Medulla oblongata (tissue), 1 donor: ENCODE results near the gene FKBP9.
"Not testable (repeated sequence)": the region's sequence is repeated elsewhere in the genome, so short reads cannot be mapped to it uniquely, and the experiment has no call there.

Source experiments
- DNase-seq: peaks from one replicate; pipeline ENCODE4 v3.0.0-alpha.2; 2015; ENCODE audit errors: extremely low spot score

FKBP9 gene

DNA sequence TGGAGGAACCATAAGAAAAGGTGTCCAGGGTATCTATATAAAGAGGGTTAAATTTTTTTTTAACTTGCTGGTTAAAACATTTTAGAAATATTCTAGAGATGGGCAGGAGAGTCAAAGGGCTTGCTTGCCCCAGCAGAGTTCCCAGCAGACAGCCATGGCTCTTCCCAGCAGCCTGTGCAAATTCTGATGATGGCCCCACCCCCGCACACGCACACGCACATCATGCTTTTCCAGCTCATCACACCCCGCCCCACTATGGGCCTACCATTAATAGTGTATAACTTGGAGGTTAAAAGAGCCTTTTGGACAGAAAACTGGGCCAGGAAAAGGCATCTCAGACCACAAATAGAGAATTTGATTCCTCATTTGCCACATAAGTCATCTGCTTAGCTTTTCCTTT is 48.5 kb downstream of the FKBP9 start:
- not testable (repeated sequence) for DNase-seq

DNA sequence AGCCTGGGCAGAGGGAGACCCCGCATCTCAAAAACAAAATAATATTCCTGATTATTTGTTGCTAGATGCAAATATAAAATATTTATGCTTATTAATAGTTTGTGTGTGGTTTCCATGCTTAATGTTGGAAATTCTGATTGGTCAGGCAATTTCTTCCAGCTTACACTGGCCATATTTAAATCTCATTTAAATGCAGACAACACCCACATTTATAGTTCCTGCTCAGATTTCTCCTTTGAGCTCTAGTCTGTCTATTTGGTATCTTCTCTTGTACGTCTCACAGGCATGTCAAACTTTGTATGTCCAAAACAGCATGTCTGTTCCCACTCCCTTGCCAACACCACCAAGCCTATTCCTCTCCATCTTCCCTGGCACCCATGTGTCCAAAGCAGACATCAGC is 52.5 kb downstream of the FKBP9 start:
- DNase-seq, result no peak

- DNase-seq, result no peak
Observed at GRCh38 chr7:33012364-33012763, 55.1 kb downstream of the FKBP9 start.

- DNase-seq, result no peak
Observed at GRCh38 chr7:33024189-33024757, 67.0 kb downstream of the FKBP9 start.

- no peak for DNase-seq
Observed at GRCh38 chr7:33035776-33036175, 78.5 kb downstream of the FKBP9 start.

GRCh38 chr7:33038639-33039038 is 81.4 kb downstream of the FKBP9 start:
- no peak for DNase-seq

DNA sequence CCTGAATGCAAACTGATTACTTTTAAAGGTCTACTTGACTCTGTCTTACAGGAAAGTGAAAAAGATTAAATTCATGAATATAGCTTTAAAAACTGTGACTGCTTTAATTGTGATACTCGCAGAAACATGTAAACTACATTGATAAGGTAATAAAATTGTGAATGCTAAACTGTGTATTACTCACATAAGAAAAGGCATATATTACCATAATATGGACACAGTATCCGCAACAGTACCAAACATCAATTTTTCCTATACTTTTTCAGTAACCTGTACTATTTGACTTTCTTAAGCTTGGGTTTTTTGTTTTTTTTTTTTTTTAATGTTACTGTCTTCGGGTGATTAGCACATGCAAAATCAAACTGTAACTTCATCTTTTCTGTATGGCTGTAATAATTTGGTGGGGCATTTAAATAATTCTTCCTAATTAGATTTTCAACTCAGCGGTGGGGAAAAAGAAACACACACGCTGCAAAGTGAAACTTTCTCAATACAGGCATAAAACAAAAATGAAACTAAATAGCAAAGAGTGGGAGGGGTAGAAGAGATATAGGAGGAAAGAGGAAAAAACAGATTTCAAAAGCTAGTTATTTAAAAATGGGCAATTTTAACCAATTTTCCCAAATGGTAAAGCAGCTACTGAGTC is 82.1 kb downstream of the FKBP9 start:
- DNase-seq, result peak; percentile 36

GRCh38 chr7:33039903-33040292 is 82.7 kb downstream of the FKBP9 start:
- DNase-seq, result no peak

GRCh38 chr7:33040803-33041516 is 83.7 kb downstream of the FKBP9 start:
- peak; percentile 13 for DNase-seq

DNA sequence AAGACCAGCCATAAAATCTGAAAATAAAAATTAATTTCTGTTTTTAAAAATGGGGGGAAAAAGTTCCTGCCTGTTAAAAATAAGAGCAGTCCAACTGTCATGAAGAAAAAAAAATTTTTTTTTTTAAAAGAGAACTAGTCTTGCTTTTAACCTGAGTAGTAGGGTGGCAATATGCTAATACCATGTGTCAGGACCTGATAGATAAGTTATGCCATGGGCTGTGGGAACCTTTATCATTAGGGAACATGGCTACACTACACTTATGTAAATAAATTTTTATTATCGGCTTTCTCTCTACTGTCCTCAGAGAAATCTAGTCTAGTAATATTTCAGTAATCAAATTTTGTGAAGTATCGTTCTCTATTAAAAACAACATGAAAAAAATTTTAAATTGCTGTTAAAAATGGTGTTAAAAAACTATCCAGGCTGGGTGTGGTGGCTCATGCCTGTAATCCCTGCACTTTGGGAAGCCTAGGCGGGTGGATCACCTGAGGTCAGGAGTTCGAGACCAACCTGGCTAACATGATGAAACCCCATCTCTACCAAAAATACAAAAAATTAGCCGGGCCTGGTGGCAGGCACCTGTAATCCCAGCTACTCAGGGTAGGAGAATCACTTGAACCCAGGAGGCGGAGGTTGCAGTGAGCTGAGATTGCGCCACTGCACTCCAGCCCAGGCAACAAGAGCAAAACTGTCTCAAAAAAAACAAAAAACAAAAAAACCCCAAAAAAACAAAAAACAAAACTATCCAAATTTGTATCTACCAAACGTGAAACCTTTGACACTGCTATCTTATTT is 84.6 kb downstream of the FKBP9 start:
- DNase-seq, result no peak

DNA sequence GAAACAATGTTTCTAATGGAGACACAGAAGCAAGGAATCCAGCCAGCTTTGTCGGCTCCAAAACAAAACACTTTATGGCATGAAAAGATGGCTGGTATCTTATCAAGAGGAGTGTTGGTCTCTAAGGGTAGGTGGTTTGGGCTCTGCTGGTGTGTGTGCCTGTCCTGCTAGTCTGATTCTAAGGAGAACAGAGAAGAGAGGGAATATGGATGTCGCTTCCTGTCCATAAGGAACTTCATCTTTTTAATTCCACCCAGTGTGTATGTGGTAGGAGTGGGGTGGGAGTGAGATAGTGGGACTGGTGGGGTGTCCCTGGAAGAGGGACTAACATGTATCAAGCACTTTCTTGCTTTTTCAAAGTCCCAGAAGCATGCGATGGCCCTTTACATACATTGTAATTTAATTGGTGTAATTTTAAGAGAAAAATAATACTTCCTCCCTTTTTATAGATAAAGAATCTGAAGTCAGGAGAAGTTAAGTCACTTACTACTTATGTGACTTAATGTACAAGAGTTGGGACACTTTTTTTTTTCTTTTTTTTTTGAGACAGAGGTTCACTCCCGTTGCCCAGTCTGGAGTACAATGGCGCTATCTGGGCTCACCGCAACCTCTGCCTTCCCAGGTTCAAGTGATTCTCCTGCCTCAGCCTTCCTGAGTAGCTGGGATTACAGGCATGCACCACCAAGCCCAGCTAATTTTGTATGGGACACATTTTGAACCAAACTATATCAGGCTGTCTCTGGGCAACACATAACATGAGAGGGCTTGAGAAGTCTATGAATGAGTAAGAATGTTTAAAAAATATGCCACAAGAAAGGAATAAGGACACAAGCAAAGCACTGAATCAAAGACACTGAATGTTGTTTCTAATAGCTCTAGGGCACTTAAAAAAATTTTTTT is 86.5 kb downstream of the FKBP9 start:
- DNase-seq, result no peak

DNA sequence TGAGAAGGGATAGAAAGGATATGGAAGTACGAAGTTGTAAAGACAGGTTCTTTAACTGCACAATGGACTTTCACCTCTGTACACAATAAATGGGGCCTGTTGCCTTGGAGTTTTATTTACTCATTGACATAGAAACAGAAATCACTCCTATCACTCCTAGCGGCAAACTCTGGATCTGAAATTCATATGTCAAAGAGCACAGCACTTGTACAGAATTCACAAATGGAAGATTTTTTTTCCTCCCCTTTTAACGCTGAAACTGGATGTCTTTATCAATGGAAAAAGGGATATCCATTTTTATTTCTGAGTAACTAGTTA is 87.1 kb downstream of the FKBP9 start:
- no peak for DNase-seq

- DNase-seq, result no peak
Observed at GRCh38 chr7:33044986-33045385, 87.7 kb downstream of the FKBP9 start.

GRCh38 chr7:33048257-33048656 is 91.0 kb downstream of the FKBP9 start:
- no peak for DNase-seq

- no peak for DNase-seq
Observed at GRCh38 chr7:33048704-33049103, 91.5 kb downstream of the FKBP9 start.

DNA sequence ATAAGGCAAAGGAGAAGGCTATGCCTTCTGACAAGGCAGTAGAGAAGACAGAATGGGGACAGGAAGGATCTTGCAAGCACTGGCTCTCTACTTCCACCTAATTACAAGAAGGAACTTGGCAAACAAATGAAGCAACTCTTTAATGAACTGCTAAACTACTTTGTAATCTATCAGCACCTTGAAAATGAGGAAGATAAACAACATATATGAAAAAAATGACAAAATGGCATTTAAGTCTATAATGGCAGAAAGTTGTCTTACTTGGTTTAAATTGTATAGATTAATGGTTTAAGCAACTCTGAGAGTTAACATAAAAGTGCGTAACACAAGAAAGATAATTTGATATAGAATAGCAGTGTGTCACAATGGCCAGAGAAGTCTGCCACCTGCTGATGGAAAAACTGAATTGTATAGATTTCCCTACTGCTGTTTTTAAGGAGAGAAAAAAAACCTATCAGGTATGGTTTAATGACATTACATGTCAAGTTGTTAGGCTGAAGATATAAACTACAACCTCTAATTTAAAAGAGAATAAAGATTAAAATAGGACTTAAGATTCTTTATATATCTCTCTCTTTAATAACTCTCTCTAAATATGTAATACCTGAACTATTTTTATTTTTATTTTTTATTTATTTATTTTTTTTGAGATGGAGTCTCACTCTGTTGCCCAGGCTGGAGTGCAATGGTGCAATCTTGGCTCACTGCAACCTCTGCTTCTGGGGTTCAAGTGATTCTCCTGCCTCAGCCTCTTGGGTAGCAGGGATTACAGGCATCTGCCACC is 93.5 kb downstream of the FKBP9 start:
- peak; percentile 61 for DNase-seq

GRCh38 chr7:33053721-33054120 is 96.5 kb downstream of the FKBP9 start:
- DNase-seq, result no peak

DNA sequence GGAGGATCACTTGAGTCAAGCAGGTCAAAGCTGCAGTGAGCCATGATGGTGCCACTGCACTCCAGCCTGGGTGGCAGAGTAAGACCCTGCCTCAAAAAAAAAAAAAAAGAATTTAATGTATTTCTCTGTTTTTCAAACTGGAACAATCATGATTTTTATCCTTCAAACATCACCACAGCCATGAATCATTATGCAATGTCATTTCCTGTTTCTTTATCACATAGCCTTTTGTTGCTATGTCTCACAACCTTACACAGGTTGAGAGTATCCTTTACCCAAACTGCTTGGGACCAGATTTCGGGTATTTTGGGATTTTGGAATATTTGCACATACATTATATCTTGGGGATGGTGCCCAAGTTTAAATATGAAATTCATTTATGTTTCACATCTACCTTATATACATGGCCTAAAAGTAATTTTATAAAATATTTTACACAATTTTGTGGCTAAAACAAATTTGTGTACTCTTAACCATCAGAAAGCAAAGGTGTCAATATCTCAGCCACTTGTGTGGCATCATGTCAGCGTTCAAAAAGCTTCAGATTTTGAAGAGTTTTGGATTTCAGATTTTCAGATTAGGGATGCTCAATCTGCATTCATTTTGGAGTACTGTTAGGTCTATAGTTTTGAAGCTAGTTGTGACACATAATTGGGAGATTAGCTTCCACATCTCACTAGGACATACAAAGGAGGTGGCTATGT is 97.2 kb downstream of the FKBP9 start:
- DNase-seq, result no peak

- no peak for DNase-seq
Observed at GRCh38 chr7:33055158-33055557, 97.9 kb downstream of the FKBP9 start.
